Measurements from ENCODE around the gene ZC3H7A. TPM values are rescaled to one million over a fixed set of nuclear protein-coding genes. Genes with fewer than 3 reads are reported as not detected.

The ZC3H7A gene
- polyA plus RNA-seq, 1 donor: 45.9 TPM

GRCh38 chr16:11774065-11774626 lies 22.9 kb downstream of the ZC3H7A start:
- no peak for DNase-seq (ENCODE audit: low read depth)

GRCh38 chr16:11768849-11769248 lies 28.2 kb downstream of the ZC3H7A start:
- no peak for DNase-seq (ENCODE audit: low read depth)

GRCh38 chr16:11762431-11762830 lies 34.6 kb downstream of the ZC3H7A start:
- no peak for DNase-seq (ENCODE audit: low read depth)

GRCh38 chr16:11759997-11760396 lies 37.1 kb downstream of the ZC3H7A start:
- no peak for DNase-seq (ENCODE audit: low read depth)

- no peak for DNase-seq (ENCODE audit: low read depth)
Observed at GRCh38 chr16:11759163-11759834, 37.8 kb downstream of the ZC3H7A start.

- no peak for DNase-seq (ENCODE audit: low read depth)
Observed at GRCh38 chr16:11757671-11758545, 39.1 kb downstream of the ZC3H7A start.

GRCh38 chr16:11756248-11756647 lies 40.8 kb downstream of the ZC3H7A start:
- DNase-seq (ENCODE audit: low read depth): no peak

GRCh38 chr16:11755022-11755760 lies 41.9 kb downstream of the ZC3H7A start:
- DNase-seq (ENCODE audit: low read depth): no peak

GRCh38 chr16:11752856-11753255 lies 44.2 kb downstream of the ZC3H7A start:
- DNase-seq (ENCODE audit: low read depth): no peak

GRCh38 chr16:11750056-11750455 lies 47.0 kb downstream of the ZC3H7A start:
- DNase-seq (ENCODE audit: low read depth): no peak

- DNase-seq (ENCODE audit: low read depth): no peak
Observed at GRCh38 chr16:11748404-11749254, 48.4 kb downstream of the ZC3H7A start.

- no peak for DNase-seq (ENCODE audit: low read depth)
Observed at GRCh38 chr16:11747949-11748403, 49.1 kb downstream of the ZC3H7A start.

- no peak for DNase-seq (ENCODE audit: low read depth)
Observed at GRCh38 chr16:11744075-11744470, 53.0 kb downstream of the ZC3H7A start.

GRCh38 chr16:11743308-11744074 lies 53.6 kb downstream of the ZC3H7A start:
- DNase-seq (ENCODE audit: low read depth): no peak

GRCh38 chr16:11742536-11743307 lies 54.3 kb downstream of the ZC3H7A start, which contains the start of gene TXNDC11:
TSS of gene TXNDC11 (minus strand) at chr16:11742857. CDS start at chr16:11742730, 127 bp downstream.
- peak; percentile 87 for DNase-seq (ENCODE audit: low read depth)

GRCh38 chr16:11742093-11742535 lies 54.9 kb downstream of the ZC3H7A start:
- no peak for DNase-seq (ENCODE audit: low read depth)

GRCh38 chr16:11740567-11740966 lies 56.5 kb downstream of the ZC3H7A start:
- no peak for DNase-seq (ENCODE audit: low read depth)

- DNase-seq (ENCODE audit: low read depth): no peak
Observed at GRCh38 chr16:11738742-11739544, 58.1 kb downstream of the ZC3H7A start.

Data from forelimb muscle (tissue), 1 donor.